NCI-H1417 treated with DMSO at 0.1 percent for 48 hours (cell line): ENCODE results near the gene KIF26B.

Source experiments
- DNase-seq: peaks from one replicate; lab custom pipeline; 2025; lab: John Stamatoyannopoulos, UW

Gene KIF26B

DNA sequence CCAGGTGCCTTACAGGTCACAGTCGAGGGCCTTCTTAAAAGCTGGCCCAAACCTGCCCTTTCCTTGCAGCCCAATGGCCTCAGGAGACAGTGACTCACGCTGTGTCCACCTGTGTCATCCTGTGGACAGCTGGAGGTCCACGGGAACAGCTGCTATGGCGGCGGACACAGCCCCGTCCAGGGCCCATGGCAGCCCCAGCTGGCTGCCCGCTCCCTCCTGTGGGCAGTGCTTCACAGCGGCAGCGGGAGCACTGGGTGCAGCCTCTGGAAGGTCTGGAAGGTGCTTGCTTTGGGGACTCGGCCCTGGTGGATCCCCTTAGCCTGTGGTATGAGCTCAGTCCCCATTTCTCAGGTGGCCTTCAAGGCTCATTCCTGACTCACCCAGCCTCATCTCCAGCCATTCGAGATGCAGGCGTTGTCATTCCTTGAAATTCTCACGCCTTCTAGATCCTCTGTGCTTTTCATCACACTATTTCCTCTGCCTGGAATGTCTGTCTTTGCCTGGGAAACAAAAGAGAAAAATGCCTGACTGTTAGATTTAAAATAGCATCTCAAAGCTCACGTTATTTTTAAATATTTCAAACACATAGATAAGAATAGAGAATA is 86.8 kb downstream of the KIF26B start:
- no peak for DNase-seq

DNA sequence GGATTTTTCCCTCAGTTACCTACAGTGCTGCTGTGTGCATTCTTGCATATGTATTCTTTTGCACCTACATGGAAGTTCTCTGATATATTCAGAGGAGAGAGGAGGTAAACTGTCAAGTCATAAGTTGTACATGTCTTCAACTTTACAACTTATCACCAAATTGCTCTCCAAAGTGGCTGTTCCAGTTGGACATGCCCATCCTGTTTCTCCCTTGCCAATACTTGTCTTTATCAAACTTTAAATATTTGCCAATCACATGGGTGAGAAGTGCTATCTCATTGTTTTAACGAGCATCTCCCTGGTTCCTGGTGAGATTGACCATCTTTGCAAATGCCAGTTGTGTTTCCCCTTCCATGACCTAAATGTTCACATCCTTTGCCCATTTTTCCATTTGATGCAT is 88.2 kb downstream of the KIF26B start:
- DNase-seq: no peak

DNA sequence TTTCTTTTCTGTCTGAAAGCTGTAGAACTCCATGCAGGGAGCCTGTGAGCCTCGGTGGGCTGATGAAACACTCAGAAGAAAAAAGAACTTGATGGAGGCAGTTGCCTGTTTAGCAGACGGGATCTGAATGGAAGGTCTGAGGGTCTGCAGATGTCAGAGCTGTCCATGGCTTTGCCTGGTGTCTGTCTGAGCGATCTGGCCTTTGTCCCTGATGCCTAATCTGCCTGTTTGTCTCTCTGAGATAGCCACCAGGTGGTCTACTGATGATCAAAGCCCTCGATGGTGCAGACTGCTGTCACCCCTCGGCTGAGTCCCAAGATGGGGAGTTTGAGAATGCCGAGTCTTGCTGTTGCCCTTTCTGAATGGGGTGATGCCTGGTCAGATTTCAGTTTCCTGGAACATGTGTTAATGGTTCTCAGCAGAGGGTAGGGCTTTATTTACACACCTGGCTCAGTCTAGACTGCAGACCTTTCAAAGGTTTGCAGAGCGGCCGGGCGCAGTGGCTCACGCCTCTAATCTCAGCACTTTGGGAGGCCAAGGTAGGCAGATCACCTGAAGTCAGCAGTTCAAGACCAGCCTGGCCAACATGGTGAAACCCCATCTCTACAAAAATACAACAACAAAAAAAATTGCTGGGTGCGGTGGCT is 90.4 kb downstream of the KIF26B start:
- DNase-seq: no peak

DNA sequence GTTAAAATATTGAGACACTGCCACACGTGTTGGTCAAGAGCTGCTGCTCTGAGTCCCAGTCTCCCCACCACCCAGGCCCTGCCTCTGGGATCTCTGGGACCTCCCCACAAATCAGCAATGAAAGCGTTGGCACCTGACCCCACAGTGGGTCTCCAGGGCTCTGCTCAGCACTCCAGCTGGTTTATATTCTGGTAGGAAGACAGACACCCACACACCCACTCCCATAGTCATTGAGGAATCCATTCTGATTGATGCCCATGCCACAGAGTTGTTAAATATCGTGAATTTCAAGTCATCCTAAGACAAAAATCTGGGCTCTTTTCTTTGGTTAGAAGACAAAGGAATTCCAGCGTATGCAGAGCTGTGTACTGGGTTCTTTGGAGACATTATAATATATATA is 91.6 kb downstream of the KIF26B start:
- no peak for DNase-seq

DNA sequence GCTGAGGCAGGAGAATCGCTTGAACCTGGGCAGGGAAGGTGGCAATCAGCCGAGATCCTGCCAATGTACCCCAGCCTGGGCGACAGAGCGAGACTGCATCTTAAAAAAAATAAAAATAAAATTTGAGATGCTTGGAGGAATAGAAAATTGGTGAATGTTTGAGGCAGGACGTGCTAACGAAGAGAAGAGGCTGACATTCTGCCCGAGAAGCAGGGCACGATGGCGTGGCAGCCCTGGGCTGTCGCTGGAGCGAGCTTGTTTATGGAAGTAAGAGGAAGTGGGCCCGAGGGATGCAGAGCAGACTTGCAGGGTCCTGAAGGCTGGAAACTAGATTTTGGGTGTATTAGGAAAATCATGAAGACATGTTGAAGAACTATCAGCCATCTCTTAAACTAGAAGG is 92.6 kb downstream of the KIF26B start:
- DNase-seq: no peak

DNA sequence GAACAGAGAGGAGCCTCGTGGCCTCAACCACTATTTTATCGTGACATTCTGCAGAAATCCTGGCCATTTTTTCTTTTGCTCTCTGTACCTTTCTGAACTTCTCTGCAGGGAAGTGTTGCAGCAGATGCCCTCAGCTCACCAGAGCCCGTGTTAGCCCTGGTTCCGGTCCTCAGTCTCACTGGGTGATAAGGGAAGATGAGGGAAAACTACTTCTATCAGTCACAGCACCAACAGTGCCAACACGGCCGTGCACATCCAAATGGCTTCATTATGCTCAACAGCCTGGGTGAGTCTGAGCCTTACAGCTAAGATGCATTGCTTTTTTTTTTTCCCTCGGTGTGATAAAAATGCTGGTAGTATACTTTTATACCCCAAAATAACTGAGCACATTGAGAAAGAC is 93.0 kb downstream of the KIF26B start:
- no peak for DNase-seq

DNA sequence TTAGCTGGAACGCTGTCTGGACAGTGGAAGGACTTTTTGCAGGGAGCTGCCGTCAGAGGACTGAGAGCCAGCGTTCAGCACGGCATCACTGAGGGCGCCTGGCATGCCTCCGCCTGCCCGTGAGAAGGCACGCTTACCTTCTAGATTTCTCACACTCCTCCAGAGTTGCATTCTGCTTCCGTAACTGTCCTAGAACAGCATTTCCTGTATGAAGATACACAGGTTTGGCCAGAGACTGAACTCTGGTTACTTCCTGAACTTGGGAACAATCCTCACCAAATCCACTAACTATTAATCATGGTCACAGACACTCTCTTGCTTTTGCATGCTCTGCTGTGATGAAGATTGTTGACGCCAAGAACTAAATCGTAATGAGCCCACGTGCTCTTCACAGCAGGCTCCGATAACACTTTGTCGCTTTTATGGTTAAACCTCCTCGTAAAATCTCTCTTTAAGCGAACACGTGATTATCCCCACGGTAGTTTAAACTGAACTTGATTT is 93.5 kb downstream of the KIF26B start:
- no peak for DNase-seq

DNA sequence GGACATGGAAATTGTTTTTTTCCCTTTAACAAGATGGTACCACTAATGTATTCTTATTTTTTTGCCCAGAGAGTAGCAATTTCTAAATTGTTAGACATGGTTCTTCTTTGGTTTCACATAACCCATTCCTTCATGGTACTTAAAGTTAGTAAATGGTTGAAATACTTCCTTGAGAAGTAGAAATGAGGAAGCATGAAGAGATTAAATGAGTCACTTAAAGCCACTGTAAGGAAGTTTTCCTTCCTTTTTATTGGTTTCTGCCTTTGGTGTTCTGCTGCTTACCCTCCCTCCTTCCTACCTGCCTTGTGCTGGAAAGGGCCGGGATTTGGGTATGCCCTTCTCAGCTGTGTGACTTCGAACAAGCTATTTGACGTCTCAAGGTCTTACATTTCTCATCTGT is 101.0 kb downstream of the KIF26B start:
- no peak for DNase-seq

DNA sequence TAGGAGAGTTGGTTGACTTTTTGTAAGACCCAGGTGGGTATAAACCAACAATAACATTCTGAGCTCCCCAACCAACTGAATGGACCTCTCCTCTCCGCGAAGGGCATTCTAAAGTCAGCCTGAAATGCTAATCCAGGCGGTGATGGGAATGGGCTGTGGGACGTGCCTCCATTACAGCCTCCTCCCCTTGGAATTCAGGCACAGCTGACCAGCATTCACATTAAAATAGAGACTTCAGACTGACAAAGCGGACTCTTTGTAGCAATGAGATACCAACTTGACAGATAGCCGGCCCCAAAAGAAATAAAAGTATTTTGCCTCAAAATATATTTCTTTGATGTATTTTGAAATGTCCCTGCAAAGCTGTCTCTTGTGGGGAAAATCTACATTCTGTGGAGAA is 101.7 kb downstream of the KIF26B start:
- no peak for DNase-seq

DNA sequence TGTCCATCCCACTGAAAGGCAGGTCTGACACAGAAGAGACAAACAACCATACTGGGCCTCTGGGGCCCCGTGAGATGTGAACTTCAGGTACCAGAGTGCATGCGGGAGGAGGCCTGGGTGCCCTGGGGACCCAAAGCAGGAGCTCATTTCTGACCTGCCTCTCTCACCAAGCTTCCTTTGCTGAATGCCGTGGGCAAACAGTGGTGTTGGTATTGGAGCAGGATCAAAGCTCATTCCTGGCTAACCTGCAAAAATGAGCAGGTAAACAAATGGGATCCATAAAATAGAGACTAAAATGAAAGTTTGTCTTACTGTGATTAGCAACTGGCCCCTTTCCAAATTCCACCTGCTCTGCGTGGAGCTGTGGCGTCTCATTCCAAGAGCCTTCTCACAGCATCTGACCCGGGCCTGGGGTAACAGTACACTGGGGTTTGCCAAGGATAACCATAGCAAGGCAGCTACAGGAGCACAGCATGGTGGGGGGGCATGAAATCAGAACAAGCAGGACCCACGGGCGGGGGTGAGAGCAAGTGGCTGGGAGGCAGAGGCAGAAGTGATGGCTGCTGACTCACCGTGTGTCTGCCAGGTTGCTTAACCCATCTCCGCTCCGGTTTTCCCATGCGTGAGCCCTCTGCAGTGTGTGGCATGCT is 103.6 kb downstream of the KIF26B start:
- DNase-seq: no peak

DNA sequence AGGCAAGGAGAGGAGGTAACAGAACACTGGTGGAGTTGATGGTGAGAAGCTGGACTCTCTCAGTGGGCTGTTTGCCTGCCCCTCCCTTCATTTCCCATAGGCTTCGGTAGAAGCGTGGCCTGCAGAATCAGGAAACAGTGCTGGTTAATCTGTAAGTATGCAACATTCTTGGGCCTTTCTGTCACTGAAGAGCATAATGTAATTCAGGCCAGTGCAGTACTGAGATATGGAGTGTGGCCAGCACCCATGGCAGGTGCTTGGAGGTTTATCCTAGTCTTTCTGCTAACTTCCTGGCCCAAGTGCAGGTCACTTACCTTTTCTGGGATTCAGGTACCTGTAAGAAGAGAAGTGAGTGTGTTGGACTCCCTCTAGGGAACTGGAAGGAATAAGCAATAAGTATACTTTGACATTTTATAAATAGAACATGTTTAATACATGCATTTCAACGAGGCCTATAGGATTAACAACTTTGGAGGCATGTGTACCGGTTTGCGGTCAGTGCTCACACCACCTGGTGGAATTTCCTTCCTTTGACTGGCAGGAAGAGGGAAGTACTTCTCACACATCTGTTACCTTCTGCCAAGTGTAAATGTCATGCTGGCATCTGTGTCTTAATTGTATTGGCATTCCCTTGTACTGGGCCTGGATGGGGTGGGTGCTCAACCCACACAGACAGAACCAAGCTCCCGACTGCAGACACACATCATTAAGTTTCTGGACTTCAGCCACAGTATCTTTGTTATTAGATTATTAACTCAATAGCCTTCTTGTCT is 105.5 kb downstream of the KIF26B start:
- DNase-seq: no peak

DNA sequence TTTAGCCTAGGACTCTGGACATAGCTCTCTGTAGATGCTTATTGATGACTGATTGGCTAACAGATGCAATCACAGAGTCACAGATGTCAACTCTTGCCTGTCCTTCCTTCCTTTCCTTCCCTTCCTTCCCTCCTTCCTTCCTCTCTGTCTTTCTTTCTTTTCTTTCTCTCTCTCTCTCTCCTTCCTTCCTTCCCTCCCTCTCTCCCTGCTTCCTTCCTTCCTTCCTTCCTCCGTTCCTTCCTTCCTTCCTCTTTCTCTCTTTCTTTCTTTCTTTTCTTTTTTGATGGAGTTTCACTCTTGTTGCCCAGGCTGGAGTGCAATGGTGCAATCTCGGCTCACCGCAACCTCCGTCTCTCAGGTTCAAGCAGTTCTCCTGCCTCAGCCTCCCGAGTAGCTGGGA is 106.1 kb downstream of the KIF26B start:
- no peak for DNase-seq

DNA sequence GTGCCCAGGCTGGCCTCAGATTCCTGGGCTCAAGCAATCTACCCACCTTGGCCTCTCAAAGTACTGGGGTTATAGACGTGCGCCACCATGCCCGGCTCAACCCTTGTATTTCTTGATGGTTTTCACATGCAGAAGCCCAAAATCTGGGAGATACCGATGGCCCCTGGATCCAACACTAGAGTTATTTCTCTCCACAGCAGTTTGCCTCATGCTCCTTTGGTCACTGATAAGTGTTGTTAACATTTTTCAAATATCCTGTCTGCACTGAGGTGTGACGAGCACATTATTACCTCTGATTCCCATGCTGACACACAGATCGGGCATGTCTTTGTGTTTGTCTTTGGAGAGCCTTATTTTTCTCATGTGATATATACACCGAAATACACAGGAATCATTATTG is 107.0 kb downstream of the KIF26B start:
- no peak for DNase-seq

DNA sequence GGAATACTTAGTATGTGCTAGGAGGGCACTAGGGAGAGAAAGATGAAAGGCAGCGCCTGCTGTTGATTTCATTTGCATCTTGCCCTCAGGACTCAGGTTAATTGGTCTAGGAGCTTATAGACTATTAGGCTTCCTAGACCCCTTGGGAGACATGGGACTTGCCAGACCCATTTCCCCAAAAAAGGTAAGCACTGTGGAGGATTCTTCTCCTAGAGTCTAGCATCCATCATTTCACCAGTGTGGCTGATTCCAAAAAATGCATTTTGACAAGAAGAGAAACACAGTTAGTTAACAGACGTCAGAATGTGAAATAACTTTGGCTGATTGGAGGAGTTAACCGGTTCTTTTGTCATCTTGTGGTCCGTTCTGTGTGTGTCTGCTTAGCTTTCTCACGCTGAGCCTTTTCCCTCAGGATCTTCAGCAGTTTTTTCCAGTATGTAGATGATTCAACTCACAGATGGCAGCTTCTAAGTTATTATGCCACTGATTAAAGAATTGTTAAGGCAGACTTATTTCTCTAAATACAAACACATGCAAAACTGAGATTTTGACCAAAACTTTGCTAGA is 108.8 kb downstream of the KIF26B start:
- no peak for DNase-seq

DNA sequence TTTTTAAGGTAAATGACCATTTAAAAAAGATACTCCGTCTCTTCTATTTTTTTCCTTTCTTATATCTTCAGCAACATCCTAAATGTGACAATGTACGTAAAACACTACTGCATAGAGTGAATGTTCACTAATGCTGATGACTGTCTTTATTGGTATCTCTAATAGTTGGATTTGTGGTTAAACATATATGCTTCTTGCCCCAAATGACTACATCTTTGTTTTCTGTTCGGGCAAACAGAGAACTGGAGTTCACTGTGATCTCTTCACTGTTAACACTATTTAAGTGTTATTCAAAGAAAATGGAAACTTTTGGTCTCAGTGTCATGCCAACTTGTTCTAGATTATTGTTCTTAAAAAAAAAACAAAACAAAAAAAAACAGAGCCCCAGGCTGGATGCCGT is 109.4 kb downstream of the KIF26B start:
- DNase-seq: no peak

DNA sequence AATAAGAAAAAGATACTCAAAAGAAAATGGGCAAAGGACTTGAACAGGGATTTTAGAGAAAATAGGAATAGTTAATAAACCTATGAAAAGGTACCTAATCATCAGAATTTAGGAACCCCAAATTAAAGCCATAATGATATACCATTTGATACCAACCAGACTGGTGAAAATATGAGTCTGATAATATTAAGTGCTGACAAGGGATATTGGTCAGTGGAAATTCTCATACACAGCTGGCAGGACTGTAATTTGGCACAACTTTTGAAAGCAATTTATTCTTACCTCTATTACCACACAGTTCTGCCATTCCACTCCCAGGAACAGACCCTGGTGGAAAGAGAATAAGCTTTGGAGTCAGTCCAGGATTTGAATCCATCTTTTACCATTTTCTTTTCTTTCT is 111.3 kb downstream of the KIF26B start:
- DNase-seq: no peak

DNA sequence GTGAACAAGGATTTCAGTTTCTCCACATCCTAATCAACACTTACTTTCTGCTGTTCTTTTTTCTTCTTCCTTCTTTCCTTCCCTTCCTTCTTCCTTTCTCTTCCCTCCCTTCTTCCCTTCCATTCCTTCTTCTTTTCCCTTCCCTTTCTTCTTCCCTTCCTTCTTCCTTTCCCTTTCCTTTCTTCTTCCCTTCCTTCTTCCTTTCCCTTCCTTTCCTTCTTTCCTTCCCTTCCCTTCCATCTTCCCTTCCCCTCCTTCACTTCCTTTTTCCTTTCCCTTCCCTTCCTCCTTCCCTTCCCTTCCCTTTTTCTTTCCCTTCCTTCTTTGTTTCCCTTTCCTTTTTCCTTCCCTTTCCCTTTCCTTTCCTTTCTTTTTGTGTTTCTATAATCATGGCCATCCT is 115.3 kb downstream of the KIF26B start:
- DNase-seq: no peak

DNA sequence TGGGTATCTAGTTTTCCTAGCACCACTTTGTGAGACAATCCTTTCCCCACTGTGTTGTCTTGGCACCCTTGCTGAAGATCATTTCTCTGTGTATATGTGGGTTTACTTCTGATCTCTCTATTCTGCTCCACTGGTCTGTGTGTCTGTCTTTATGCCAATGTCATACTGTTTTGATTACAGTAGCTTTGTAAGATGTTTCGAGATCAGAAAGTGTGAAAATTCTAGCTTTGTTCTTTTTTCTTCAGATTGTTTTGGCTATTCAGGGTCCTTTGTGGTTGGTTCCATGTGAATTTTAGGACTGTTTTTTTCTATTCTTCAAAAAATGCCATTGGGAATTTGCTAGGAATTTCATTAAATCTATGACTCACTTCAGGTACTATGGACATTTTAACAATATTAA is 116.2 kb downstream of the KIF26B start:
- DNase-seq: no peak

DNA sequence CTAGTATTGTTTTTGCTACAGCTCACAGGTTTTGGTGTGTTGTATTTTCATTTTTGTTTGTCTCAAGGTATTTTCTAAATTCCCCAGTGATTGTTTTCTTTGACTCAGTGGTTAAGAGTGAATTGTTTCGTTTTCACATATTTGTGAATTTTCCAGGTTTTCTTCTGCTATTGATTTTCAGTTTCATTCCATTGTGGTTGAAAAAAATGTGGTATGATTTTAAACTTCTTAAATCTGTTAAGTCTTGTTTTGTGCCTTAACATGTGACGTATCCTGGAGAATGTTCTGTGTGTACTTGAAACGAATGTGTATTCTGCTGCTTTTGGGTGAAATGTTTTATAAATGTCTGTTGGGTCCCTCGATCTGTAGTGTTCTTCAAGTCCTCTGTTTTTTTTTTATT is 117.9 kb downstream of the KIF26B start:
- DNase-seq: no peak

DNA sequence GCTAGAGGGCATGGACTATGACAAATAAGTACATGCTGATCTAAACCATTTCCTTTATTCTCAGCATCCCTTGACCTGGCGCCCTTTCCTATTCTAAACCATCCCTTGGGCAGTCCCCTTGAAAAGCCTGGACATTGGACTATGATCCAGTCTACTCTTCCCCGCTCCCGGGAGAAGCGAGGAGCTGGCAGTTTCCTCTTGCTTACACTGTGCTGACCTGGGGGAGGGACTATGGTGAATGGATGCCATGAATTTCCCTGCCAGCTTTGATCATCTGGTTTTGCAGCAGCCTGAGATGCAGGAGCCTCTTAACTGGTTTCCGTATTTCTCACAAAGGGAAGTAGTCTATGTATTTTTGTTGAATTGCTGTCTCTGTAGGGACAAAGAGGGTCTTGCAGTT is 121.7 kb downstream of the KIF26B start:
- no peak for DNase-seq

DNA sequence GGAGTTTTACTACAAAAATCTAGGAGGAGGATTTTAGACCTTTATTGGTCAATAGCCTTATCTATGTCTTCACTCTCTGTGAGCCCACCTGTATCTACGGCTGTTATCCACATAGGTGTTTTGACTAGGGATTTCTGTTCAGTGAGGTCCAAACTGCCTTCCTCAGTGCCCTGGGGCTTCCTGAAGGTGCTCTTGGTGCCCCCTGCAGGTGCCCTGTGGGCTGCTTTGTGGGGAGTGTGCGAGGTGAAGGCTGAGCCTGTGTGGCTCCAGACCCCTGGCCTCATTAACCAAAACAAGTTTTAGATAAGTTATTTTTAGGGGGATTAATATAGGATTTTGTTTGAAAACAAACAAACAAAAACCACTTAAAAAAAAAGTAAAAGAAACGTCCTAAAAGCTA is 122.5 kb downstream of the KIF26B start:
- DNase-seq: no peak

DNA sequence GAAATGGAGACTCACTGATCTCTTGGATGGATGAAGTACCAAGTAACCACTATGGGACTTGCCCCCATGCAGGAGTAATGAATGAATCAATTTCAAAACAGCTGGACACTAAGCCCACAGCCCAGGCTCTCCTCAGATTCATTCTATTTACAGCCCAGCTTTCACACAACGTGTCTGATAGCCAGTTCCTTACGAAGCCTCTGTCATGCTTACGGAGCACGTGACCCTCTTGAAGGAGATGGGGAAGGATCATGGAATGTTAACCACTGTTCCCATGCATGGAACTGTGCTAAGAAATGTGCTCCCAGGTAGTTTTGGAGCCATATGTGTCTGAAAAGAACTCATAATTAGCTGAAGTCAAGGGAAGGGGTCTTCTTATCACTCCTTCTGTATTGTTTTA is 124.1 kb downstream of the KIF26B start:
- DNase-seq: no peak

DNA sequence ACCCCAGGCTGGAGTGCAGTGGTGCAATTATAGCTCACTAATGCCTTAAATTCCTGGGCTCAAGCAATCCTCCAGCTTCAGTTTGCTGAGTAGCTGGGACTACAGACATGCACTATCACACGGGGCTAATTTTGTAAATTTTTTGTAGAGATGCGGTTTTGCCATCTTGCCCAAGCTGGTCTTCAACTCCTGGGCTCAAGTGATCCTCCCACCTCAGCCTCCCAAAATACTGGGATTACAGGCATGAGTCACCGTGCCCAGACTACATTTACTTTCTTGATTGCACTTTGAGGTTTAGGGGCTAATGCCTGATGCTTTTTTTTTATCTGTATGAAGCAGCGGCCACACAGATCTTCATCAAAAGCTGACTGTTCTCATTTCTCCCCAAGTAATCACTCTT is 124.6 kb downstream of the KIF26B start:
- no peak for DNase-seq
